ENCODE data around the gene PLEKHM2.

PLEKHM2 gene

GRCh38 chr1:15718199-15718601 lies 34.1 kb downstream of the PLEKHM2 start:
- H3K4me3 ChIP-seq (ENCODE audit: low read length), result no peak overlapping the region
- DNase-seq (ENCODE audit: low read depth), result no peak
- TF ChIP-seq CTCF (conservative IDR thresholded peaks at IDR 0.05; ENCODE audit: low read length), result no peak

DNA sequence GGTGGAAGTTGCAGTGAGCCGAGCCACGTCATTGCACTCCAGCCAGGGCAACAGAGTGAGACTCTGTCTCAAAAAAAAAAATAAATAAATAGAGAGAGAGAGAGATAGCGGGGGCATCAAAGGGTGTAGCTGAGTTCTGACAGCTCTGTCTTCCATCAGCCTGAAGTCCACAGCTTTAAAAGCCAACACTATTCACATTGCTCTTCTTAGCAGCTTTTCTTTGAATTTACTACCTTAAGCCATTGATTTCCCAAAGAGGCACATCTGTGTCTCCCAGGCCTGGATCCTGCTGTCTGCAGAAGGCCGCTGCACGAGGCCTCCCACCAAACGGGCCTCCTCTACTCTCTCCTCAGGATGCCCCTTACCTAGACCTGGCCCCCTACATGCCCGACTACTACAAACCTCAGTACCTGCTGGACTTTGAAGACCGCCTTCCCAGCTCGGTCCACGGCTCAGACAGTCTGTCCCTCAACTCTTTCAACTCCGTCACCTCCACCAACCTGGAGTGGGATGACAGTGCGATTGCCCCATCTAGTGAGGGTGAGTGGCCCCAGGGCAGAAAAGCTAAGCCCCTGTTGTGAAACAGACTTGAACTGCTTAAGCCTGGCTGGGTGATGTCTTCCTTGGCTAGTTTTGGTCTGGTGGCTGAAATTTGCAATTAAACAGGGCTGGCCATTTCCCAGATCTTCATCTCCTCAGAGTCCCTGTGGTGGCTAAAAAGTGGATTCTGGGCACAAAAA lies 35.4 kb downstream of the PLEKHM2 start:
- no peak for DNase-seq (ENCODE audit: low read depth)
- H3K4me3 ChIP-seq (ENCODE audit: low read length), result no peak overlapping the region
- no peak for TF ChIP-seq CTCF (conservative IDR thresholded peaks at IDR 0.05; ENCODE audit: low read length)

GRCh38 chr1:15720861-15721260 lies 36.7 kb downstream of the PLEKHM2 start:
- no peak for TF ChIP-seq CTCF (conservative IDR thresholded peaks at IDR 0.05; ENCODE audit: low read length)
- DNase-seq (ENCODE audit: low read depth), result no peak
- H3K4me3 ChIP-seq (ENCODE audit: low read length), result no peak overlapping the region

DNA sequence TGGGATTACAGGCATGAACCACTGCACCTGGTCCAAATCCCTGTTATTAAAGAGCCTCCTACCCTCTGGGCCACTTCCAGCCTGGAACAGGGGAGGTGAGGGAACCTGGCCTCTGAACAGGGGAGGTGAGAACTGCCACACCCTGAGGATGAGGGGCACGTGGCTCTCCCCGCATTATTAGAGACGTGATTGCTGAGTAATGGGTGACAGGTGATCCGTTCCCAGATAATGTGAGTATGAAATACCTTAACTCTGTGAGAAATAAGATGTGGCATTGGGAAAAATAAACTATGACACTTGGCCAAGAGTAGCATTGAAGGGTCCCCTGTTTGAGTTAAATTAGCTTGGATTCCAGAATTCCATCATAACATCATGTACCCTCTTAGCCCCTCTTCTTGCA lies 38.3 kb downstream of the PLEKHM2 start:
- H3K4me3 ChIP-seq (ENCODE audit: low read length), result no peak overlapping the region
- TF ChIP-seq CTCF (conservative IDR thresholded peaks at IDR 0.05; ENCODE audit: low read length), result no peak
- no peak for DNase-seq (ENCODE audit: low read depth)

DNA sequence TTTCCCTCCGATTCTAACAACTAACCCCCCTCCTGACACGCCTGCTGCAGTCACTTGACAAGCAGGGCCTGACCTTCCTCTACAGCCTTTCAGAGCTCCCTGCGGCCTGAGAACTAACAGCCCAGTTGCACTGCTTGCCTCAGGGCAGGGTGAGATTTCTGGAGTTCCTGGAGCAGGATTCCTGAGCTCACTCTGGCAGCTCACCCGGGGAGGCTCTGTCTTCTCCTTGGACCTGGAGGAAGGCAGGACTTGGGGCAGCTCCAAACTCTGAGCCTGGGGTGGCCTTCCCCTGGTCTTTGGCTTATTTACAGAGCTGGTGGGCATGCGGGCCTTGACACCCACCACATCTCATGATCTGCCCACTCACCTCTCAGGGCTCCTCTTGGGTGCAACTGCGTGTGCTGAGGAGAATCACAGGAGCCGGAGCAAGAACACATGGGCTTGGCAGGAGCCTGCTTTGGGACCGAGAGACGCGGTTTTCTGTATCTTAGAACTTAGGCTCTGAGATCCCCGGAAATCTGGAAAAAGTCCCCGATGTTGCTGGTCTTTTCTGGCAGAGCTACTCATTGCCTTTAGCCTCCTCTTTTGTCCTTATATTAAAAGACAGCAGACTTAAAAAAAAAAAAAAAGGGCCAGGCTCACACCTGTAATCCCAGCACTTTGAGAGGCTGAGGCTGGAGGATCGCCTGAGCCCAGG lies 38.9 kb downstream of the PLEKHM2 start:
- no peak overlapping the region for H3K4me3 ChIP-seq (ENCODE audit: low read length)
- no peak for DNase-seq (ENCODE audit: low read depth)
- no peak for TF ChIP-seq CTCF (conservative IDR thresholded peaks at IDR 0.05; ENCODE audit: low read length)

DNA sequence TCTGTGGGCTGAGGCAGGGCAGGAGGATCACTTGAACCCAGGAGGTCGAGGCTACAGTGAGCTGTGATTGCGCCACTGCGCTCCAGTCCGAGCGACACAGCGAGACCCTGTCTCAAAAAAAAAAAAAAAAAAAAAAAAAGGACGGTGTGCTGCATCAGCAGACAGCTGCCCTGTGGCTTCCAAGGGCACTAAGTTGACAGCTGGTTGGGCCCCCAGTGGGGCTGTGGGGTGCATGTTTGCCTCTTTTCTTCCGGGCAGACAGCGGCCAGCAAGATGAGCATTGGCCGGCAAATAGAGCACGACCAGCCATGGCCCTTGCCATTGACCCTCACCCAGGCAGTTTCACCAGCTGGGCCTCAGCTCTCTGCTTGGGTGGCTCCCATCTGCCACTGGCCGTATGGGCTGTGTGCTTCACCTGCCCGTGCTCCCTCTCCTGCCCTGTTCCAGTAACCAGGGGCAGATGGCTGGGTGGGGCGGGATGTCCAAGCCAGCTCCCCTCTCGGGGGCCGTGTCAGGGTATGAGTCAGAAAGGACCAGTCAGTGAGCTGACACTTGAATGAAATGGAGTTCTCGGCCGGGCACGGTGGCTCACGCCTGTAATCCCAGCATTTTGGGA lies 39.6 kb downstream of the PLEKHM2 start:
- no peak overlapping the region for H3K4me3 ChIP-seq (ENCODE audit: low read length)
- no peak for DNase-seq (ENCODE audit: low read depth)
- TF ChIP-seq CTCF (conservative IDR thresholded peaks at IDR 0.05; ENCODE audit: low read length), result no peak

All from AG10803 (cell line).